ENCODE data around the gene ABLIM3.

Gene ABLIM3

DNA sequence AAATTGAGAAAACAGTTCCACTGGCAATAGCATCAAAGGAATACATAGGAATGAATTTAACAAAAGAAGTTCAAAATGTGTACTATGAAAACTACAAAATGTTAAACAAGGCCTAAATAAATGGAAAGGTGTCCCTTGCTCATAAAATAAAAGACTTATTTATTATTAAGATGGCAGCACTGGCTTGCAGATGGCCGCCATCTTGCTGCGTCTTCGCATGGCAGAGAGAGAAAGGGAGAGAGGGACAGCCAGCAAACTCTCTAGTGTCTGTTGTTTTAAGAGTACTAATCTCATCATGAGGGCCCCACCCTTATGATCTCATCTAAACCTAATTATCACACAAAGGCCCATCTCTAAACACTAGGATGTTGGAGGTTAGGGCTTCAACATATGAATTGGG is 47.1 kb downstream of the ABLIM3 start:
- TF ChIP-seq, protein P1, sequence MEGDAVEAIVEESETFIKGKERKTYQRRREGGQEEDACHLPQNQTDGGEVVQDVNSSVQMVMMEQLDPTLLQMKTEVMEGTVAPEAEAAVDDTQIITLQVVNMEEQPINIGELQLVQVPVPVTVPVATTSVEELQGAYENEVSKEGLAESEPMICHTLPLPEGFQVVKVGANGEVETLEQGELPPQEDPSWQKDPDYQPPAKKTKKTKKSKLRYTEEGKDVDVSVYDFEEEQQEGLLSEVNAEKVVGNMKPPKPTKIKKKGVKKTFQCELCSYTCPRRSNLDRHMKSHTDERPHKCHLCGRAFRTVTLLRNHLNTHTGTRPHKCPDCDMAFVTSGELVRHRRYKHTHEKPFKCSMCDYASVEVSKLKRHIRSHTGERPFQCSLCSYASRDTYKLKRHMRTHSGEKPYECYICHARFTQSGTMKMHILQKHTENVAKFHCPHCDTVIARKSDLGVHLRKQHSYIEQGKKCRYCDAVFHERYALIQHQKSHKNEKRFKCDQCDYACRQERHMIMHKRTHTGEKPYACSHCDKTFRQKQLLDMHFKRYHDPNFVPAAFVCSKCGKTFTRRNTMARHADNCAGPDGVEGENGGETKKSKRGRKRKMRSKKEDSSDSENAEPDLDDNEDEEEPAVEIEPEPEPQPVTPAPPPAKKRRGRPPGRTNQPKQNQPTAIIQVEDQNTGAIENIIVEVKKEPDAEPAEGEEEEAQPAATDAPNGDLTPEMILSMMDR (IDR thresholded peaks at IDR 0.05; ENCODE audit: poor library complexity, severe bottlenecking), result no peak
- Histone ChIP-seq H3K4me1 (ENCODE audit: insufficient read depth, poor library complexity, severe bottlenecking) (peaks cover 53% of the 10 kb centered on the region), H3K27ac (ENCODE audit: poor library complexity, severe bottlenecking) (peak overlapping the region; percentile 89), H3K4me3 (ENCODE audit: severe bottlenecking) (no peak overlapping the region), H3K36me3 (ENCODE audit: low read depth) (peaks cover 29% of the 10 kb centered on the region), H3K9me3 (ENCODE audit: severe bottlenecking) (no peaks in the 10 kb centered on the region), H3K27me3 (ENCODE audit: insufficient read depth, poor library complexity, severe bottlenecking) (no peaks in the 10 kb centered on the region)
- no peak for ATAC-seq (ENCODE audit: low read depth)
- DNase-seq (ENCODE audit: low spot score), result no peak

DNA sequence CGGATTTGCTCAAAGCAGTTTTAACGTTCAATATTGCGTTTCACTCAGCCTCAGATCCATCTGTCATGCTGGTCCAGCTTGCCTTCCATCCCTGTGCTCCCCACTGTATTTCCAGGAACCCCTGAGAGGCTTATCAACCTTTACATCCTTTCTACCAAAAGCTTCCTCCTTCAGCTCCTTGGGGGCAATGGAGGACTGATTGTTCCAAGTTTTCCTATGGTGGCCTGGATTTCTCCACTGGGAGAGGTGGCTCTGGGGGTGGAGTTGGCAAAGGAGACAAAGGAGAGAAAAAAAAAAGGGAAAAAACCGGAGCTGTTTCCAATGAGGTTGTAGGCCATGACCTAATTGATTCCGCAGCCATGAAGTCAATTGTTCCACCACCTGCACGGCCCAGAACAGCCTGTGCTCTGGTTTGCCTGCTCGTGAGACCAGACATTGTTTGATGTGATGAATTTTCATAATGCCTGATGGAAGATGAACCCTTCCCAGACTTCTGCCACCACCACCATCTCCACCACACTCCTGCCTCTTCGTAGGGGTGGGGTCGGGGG is 54.1 kb downstream of the ABLIM3 start:
- TF ChIP-seq, protein P1 (IDR thresholded peaks at IDR 0.05; ENCODE audit: poor library complexity, severe bottlenecking), result no peak
- H3K4me3 ChIP-seq (ENCODE audit: severe bottlenecking), result no peak overlapping the region
- H3K36me3 ChIP-seq (ENCODE audit: low read depth), result peaks cover 4% of the 10 kb centered on the region
- H3K4me1 ChIP-seq (ENCODE audit: insufficient read depth, poor library complexity, severe bottlenecking), result peaks cover 14% of the 10 kb centered on the region
- DNase-seq (ENCODE audit: low spot score), result no peak
- no peaks in the 10 kb centered on the region for H3K9me3 ChIP-seq (ENCODE audit: severe bottlenecking)
- H3K27ac ChIP-seq (ENCODE audit: poor library complexity, severe bottlenecking), result no peak overlapping the region
- no peak for ATAC-seq (ENCODE audit: low read depth)
- no peaks in the 10 kb centered on the region for H3K27me3 ChIP-seq (ENCODE audit: insufficient read depth, poor library complexity, severe bottlenecking)

DNA sequence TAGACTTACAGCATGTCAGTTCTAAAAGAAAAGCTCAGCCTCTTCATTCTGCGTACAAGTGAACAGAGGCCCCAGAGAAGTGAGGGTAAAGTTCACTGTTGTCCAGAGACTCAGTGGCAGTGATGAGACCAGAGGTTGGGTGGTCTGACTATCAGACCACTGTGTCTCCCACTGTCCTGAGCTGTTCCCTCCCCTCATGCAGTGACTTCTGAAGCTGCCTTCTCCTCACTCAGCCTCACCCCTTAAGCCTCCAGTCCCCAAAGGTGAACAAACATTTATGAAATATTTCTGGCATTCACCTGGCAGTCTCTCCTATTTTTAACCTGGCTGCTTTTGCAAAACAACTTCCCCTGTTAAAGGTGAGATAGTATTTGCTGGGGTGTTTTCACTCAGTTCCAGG is 54.7 kb downstream of the ABLIM3 start:
- TF ChIP-seq, protein P1 (IDR thresholded peaks at IDR 0.05; ENCODE audit: poor library complexity, severe bottlenecking), result no peak
- no peak overlapping the region for H3K4me3 ChIP-seq (ENCODE audit: severe bottlenecking)
- H3K27ac ChIP-seq (ENCODE audit: poor library complexity, severe bottlenecking), result no peak overlapping the region
- peaks cover 4% of the 10 kb centered on the region for H3K36me3 ChIP-seq (ENCODE audit: low read depth)
- no peaks in the 10 kb centered on the region for H3K27me3 ChIP-seq (ENCODE audit: insufficient read depth, poor library complexity, severe bottlenecking)
- DNase-seq (ENCODE audit: low spot score) (no peak), ATAC-seq (ENCODE audit: low read depth) (no peak)
- H3K9me3 ChIP-seq (ENCODE audit: severe bottlenecking), result no peaks in the 10 kb centered on the region
- H3K4me1 ChIP-seq (ENCODE audit: insufficient read depth, poor library complexity, severe bottlenecking), result peaks cover 14% of the 10 kb centered on the region

DNA sequence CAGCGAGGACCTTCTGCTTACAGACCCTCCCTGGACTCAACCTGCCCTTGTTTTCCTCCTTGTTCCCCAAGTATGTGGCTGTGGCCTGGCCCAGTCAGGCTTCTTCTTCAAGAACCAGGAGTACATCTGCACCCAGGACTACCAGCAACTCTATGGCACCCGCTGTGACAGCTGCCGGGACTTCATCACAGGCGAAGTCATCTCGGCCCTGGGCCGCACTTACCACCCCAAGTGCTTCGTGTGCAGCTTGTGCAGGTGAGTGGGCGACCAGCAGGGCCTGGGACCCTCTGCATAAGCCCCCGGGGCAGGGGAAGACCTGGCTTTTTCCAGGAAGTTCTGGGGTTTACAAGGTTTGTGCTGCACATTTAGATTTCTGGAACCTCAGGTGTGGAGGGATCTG is 56.9 kb downstream of the ABLIM3 start:
- TF ChIP-seq, protein P1 (IDR thresholded peaks at IDR 0.05; ENCODE audit: poor library complexity, severe bottlenecking), result no peak
- DNase-seq (ENCODE audit: low spot score), result no peak
- no peaks in the 10 kb centered on the region for H3K4me1 ChIP-seq (ENCODE audit: insufficient read depth, poor library complexity, severe bottlenecking)
- ATAC-seq (ENCODE audit: low read depth), result no peak
- H3K27ac ChIP-seq (ENCODE audit: poor library complexity, severe bottlenecking), result no peak overlapping the region
- H3K9me3 ChIP-seq (ENCODE audit: severe bottlenecking), result no peaks in the 10 kb centered on the region
- H3K4me3 ChIP-seq (ENCODE audit: severe bottlenecking), result no peak overlapping the region
- peaks cover 19% of the 10 kb centered on the region for H3K36me3 ChIP-seq (ENCODE audit: low read depth)
- H3K27me3 ChIP-seq (ENCODE audit: insufficient read depth, poor library complexity, severe bottlenecking), result no peaks in the 10 kb centered on the region

DNA sequence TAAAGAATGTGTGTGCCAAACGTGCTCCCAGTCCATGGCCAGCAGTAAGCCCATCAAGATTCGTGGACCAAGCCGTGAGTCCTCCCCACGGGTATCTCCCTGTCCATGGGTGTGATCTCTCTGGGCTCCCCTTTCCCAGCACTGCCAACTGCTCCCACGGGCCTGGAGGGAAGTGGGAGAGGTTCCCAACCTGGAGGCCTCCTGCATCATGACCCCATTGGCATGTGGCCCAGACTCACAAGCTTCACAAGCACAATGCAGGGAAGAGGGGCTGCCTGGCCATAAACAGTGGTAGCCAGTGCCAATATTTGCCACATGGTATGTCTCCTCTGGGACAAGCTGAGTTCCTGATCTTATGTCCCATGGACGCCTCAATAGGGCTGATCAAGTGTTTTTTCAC is 59.1 kb downstream of the ABLIM3 start:
- no peak for ATAC-seq (ENCODE audit: low read depth)

More for the DNA sequence above, 59.1 kb downstream of the ABLIM3 start:
- Histone ChIP-seq H3K36me3 (ENCODE audit: low read depth) (peaks cover 28% of the 10 kb centered on the region), H3K9me3 (ENCODE audit: severe bottlenecking) (no peaks in the 10 kb centered on the region), H3K27me3 (ENCODE audit: insufficient read depth, poor library complexity, severe bottlenecking) (no peaks in the 10 kb centered on the region), H3K4me3 (ENCODE audit: severe bottlenecking) (no peak overlapping the region), H3K27ac (ENCODE audit: poor library complexity, severe bottlenecking) (no peak overlapping the region), H3K4me1 (ENCODE audit: insufficient read depth, poor library complexity, severe bottlenecking) (no peaks in the 10 kb centered on the region)
- no peak for DNase-seq (ENCODE audit: low spot score)
- TF ChIP-seq, protein P1 (IDR thresholded peaks at IDR 0.05; ENCODE audit: poor library complexity, severe bottlenecking), result no peak
